ENCODE results near the gene SPATS2.
A peak's percentile ranks its signal among the peaks of the same experiment; 100 is the strongest.

Gene SPATS2

GRCh38 chr12:49556391-49557186 is 189.3 kb downstream of the SPATS2 start:
- DNase-seq (ENCODE audit: low read depth in 2 of 2) = no peak

GRCh38 chr12:49557187-49557916 is 190.1 kb downstream of the SPATS2 start:
- no peak for DNase-seq (ENCODE audit: low read depth in 2 of 2)

GRCh38 chr12:49557917-49558215 is 190.6 kb downstream of the SPATS2 start:
- no peak for DNase-seq (ENCODE audit: low read depth in 2 of 2)

- DNase-seq (ENCODE audit: low read depth in 2 of 2) = no peak
Observed at GRCh38 chr12:49558526-49558925, 191.3 kb downstream of the SPATS2 start.

- DNase-seq (ENCODE audit: low read depth in 2 of 2) = no peak
Observed at GRCh38 chr12:49559011-49559675, 191.9 kb downstream of the SPATS2 start.

- DNase-seq (ENCODE audit: low read depth in 2 of 2) = no peak
Observed at GRCh38 chr12:49560695-49561094, 193.4 kb downstream of the SPATS2 start.

GRCh38 chr12:49562233-49562632 is 195.0 kb downstream of the SPATS2 start:
- DNase-seq (ENCODE audit: low read depth in 2 of 2) = no peak

- no peak for DNase-seq (ENCODE audit: low read depth in 2 of 2)
Observed at GRCh38 chr12:49562831-49563230, 195.6 kb downstream of the SPATS2 start.

- no peak for DNase-seq (ENCODE audit: low read depth in 2 of 2)
Observed at GRCh38 chr12:49563951-49564685, 196.9 kb downstream of the SPATS2 start.

GRCh38 chr12:49564686-49565405 is 197.6 kb downstream of the SPATS2 start:
- DNase-seq (ENCODE audit: low read depth in 2 of 2) = no peak

GRCh38 chr12:49565406-49566265 is 198.4 kb downstream of the SPATS2 start:
- DNase-seq (ENCODE audit: low read depth in 2 of 2) = no peak

- no peak for DNase-seq (ENCODE audit: low read depth in 2 of 2)
Observed at GRCh38 chr12:49566361-49566760, 199.1 kb downstream of the SPATS2 start.

GRCh38 chr12:49567302-49567610 is 200.0 kb downstream of the SPATS2 start:
- no peak for DNase-seq (ENCODE audit: low read depth in 2 of 2)

- DNase-seq (ENCODE audit: low read depth in 2 of 2) = peak; percentile 83 to 84
Observed at GRCh38 chr12:49567611-49568441, 200.6 kb downstream of the SPATS2 start, which contains the start of gene MCRS1. Gene MCRS1, minus strand, starts transcription at chr12:49568142. Its CDS starts 1,411 bp downstream, at chr12:49566731.

GRCh38 chr12:49568442-49569162 is 201.3 kb downstream of the SPATS2 start:
- DNase-seq (ENCODE audit: low read depth in 2 of 2) = no peak
